SK-N-SH treated with all-trans-retinoic acid at 6 μM for 48 hours (cell line): ENCODE results near the gene MPC2.

Experiments
- ATAC-seq: fragments of 200-7000 bp; cut with Tn5 transposase; 3 replicates; pipeline ENCODE4 v1.9.1; 2020; ENCODE audit warnings: mild to moderate bottlenecking, moderate library complexity
- CSDC2 ChIP-seq: fragments of 250-450 bp; sonication (Bioruptor Pico); IDR thresholded peaks from 2 replicates; pipeline ENCODE4 v1.5.0; 2020; ENCODE audit warnings: mild to moderate bottlenecking, moderate library complexity
- ESRRG ChIP-seq: fragments of 250-450 bp; sonication (Bioruptor Pico); IDR thresholded peaks from 2 replicates; pipeline ENCODE4 v1.6.1; 2021; ENCODE audit warnings: mild to moderate bottlenecking
- GLIS3 ChIP-seq: fragments of 250-450 bp; sonication (Bioruptor Pico); IDR thresholded peaks from 2 replicates; pipeline ENCODE4 v1.5.0; 2020; ENCODE audit warnings: mild to moderate bottlenecking, moderate library complexity
- OSR1 ChIP-seq: fragments of 250-450 bp; sonication (Bioruptor Pico); IDR thresholded peaks from 2 replicates; pipeline ENCODE4 v1.8.0; 2022; ENCODE audit warnings: moderate library complexity, mild to moderate bottlenecking, inconsistent platforms
- PPARA ChIP-seq: fragments of 250-450 bp; sonication (Bioruptor Pico); IDR thresholded peaks from 2 replicates; pipeline ENCODE4 v1.5.0; 2020; ENCODE audit warnings: mild to moderate bottlenecking, borderline replicate concordance
- RARB ChIP-seq: fragments of 250-450 bp; sonication (Bioruptor Pico); IDR thresholded peaks from 2 replicates; pipeline ENCODE4 v1.8.0; 2021; ENCODE audit warnings: mild to moderate bottlenecking, moderate library complexity
- TCF4 ChIP-seq: fragments of 250-450 bp; sonication (Bioruptor Pico); IDR thresholded peaks from 2 replicates; pipeline ENCODE4 v1.8.0; 2021; ENCODE audit warnings: mild to moderate bottlenecking, moderate library complexity, borderline replicate concordance
- TOX ChIP-seq: fragments of 250-450 bp; sonication (Bioruptor Pico); IDR thresholded peaks from 2 replicates; pipeline ENCODE4 v1.8.0; 2021; ENCODE audit warnings: mild to moderate bottlenecking, moderate library complexity, borderline replicate concordance
- ZC3H10 ChIP-seq: fragments of 250-450 bp; sonication (Bioruptor Pico); IDR thresholded peaks from 2 replicates; pipeline ENCODE4 v1.5.1; 2021; ENCODE audit warnings: mild to moderate bottlenecking, moderate library complexity
- ZFP3 ChIP-seq: fragments of 250-450 bp; sonication (Bioruptor Pico); IDR thresholded peaks from 2 replicates; pipeline ENCODE4 v1.5.0; 2020; ENCODE audit warnings: mild to moderate bottlenecking, moderate library complexity
- ZFP30 ChIP-seq: fragments of 450-650 bp; formaldehyde crosslinking; IDR thresholded peaks from 2 replicates; pipeline ENCODE4 v1.5.0; 2022; ENCODE audit warnings: mild to moderate bottlenecking, moderate library complexity
- ZNF565 ChIP-seq: fragments of 450-650 bp; formaldehyde crosslinking; conservative IDR thresholded peaks from 2 replicates; pipeline ENCODE4 v1.5.0; 2020; ENCODE audit warnings: low read depth, mild to moderate bottlenecking, moderate library complexity
- ZNF70 ChIP-seq: fragments of 450-650 bp; formaldehyde crosslinking; IDR thresholded peaks from 2 replicates; pipeline ENCODE4 v1.5.0; 2020; ENCODE audit warnings: mild to moderate bottlenecking, moderate library complexity
- ZNF8 ChIP-seq: fragments of 450-650 bp; formaldehyde crosslinking; IDR thresholded peaks from 2 replicates; pipeline ENCODE4 v1.5.0; 2020; ENCODE audit warnings: mild to moderate bottlenecking, moderate library complexity
- TF ChIP-seq, protein P1 (sequence below): fragments of 250-450 bp; sonication (Bioruptor Pico); IDR thresholded peaks from 2 replicates; pipeline ENCODE4 v1.8.0; 2020; ENCODE audit warnings: mild to moderate bottlenecking, moderate library complexity, borderline replicate concordance
- TF ChIP-seq, protein P2 (sequence below): fragments of 250-450 bp; sonication (Bioruptor Pico); IDR thresholded peaks from 2 replicates; pipeline ENCODE4 v1.5.0; 2020; ENCODE audit warnings: mild to moderate bottlenecking, moderate library complexity
- TF ChIP-seq, protein P3 (sequence below): fragments of 250-450 bp; sonication (Bioruptor Pico); IDR thresholded peaks from 2 replicates; pipeline ENCODE4 v1.8.0; 2021; ENCODE audit warnings: low read depth, mild to moderate bottlenecking, moderate library complexity, borderline replicate concordance
- TF ChIP-seq, protein P4 (sequence below): fragments of 250-450 bp; sonication (Bioruptor Pico); IDR thresholded peaks from 2 replicates; pipeline ENCODE4 v1.5.1; 2021; ENCODE audit warnings: mild to moderate bottlenecking, moderate library complexity

The MPC2 gene

DNA sequence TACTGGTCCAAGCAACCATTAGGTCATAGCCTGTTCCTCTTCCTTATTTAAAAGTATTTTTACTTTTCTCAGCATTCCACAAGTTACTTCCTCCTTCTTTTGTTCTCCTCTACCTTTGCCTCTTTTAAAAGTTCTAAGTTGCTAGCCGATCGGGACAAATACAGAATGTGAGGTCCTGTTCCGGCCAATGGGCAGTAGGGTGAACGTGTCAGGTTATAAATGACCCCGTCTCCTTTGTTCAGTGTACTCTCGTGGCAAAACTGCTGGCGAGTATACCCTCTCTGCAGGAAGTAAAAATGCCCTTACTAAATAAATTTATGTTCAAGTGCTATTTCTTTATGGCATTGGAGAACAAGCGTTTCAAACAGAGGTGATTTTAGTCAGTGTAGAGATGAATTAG, 25.5 kb downstream of the MPC2 start:
- no peak for ATAC-seq
- no peak for TF ChIP-seq ZNF565
- TF ChIP-seq CSDC2 (CRISPR knock-in tag) = no peak
- TF ChIP-seq, protein P1, sequence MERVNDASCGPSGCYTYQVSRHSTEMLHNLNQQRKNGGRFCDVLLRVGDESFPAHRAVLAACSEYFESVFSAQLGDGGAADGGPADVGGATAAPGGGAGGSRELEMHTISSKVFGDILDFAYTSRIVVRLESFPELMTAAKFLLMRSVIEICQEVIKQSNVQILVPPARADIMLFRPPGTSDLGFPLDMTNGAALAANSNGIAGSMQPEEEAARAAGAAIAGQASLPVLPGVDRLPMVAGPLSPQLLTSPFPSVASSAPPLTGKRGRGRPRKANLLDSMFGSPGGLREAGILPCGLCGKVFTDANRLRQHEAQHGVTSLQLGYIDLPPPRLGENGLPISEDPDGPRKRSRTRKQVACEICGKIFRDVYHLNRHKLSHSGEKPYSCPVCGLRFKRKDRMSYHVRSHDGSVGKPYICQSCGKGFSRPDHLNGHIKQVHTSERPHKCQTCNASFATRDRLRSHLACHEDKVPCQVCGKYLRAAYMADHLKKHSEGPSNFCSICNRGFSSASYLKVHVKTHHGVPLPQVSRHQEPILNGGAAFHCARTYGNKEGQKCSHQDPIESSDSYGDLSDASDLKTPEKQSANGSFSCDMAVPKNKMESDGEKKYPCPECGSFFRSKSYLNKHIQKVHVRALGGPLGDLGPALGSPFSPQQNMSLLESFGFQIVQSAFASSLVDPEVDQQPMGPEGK (CRISPR knock-in tag) = no peak
- no peak for TF ChIP-seq TOX
- TF ChIP-seq ZC3H10 (CRISPR knock-in tag) = no peak

DNA sequence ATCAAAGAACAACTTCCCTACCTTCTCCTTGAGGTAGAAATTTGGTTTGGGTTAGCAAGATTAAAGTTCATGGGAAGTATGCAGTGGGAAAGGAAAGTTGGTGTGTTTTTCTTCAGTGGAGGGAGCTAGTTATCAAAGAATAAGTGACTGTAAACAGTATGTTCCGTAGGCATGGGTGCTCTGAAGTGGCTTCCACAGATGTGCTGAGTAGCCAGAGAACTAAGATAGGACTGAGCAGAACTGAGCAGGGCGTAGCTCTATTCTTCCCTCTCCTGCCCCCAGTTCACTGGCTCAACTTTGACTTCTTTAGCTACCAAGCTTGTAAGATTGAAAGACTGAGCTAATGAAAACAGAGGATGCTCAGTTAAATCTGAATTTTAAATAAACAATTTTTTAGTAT, 26.3 kb downstream of the MPC2 start:
- no peak for ATAC-seq
- TF ChIP-seq ZFP30 (CRISPR knock-in tag) (no peak), ZC3H10 (CRISPR knock-in tag) (no peak), GLIS3 (CRISPR knock-in tag) (no peak), OSR1 (CRISPR knock-in tag) (no peak), ESRRG (no peak), ZFP3 (CRISPR knock-in tag) (no peak), PPARA (CRISPR knock-in tag) (no peak)
- TF ChIP-seq, protein P2, sequence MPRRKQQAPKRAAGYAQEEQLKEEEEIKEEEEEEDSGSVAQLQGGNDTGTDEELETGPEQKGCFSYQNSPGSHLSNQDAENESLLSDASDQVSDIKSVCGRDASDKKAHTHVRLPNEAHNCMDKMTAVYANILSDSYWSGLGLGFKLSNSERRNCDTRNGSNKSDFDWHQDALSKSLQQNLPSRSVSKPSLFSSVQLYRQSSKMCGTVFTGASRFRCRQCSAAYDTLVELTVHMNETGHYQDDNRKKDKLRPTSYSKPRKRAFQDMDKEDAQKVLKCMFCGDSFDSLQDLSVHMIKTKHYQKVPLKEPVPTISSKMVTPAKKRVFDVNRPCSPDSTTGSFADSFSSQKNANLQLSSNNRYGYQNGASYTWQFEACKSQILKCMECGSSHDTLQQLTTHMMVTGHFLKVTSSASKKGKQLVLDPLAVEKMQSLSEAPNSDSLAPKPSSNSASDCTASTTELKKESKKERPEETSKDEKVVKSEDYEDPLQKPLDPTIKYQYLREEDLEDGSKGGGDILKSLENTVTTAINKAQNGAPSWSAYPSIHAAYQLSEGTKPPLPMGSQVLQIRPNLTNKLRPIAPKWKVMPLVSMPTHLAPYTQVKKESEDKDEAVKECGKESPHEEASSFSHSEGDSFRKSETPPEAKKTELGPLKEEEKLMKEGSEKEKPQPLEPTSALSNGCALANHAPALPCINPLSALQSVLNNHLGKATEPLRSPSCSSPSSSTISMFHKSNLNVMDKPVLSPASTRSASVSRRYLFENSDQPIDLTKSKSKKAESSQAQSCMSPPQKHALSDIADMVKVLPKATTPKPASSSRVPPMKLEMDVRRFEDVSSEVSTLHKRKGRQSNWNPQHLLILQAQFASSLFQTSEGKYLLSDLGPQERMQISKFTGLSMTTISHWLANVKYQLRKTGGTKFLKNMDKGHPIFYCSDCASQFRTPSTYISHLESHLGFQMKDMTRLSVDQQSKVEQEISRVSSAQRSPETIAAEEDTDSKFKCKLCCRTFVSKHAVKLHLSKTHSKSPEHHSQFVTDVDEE (CRISPR knock-in tag) = no peak
- TF ChIP-seq, protein P1 (CRISPR knock-in tag) = no peak
- TF ChIP-seq, protein P3, sequence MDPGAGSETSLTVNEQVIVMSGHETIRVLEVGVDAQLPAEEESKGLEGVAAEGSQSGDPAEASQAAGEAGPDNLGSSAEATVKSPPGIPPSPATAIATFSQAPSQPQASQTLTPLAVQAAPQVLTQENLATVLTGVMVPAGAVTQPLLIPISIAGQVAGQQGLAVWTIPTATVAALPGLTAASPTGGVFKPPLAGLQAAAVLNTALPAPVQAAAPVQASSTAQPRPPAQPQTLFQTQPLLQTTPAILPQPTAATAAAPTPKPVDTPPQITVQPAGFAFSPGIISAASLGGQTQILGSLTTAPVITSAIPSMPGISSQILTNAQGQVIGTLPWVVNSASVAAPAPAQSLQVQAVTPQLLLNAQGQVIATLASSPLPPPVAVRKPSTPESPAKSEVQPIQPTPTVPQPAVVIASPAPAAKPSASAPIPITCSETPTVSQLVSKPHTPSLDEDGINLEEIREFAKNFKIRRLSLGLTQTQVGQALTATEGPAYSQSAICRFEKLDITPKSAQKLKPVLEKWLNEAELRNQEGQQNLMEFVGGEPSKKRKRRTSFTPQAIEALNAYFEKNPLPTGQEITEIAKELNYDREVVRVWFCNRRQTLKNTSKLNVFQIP (CRISPR knock-in tag) = no peak

DNA sequence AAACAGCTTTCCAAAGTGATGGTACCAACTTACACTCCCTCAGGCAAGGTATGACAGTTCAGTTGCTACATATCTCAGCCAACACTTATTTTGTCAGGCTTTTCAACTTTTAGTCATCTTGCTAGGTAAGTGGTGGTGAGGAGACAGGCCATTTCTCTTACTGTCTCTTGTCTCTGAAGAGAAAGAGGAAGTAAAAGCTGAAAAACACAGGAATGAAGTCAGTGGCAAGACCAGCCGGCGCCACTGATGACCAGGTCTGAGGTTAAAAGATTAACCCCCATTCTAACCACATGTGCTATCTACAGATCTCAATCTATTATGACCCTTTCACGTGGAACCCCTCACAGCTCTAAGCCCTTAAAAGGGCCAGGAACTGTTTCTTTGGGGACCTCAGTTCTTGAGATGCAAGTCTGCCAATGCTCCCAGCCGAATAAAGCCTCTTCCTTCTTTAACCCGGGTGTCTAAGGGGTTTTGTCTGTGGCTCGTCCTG, 27.1 kb downstream of the MPC2 start:
- no peak for TF ChIP-seq PPARA (CRISPR knock-in tag)
- no peak for ATAC-seq

DNA sequence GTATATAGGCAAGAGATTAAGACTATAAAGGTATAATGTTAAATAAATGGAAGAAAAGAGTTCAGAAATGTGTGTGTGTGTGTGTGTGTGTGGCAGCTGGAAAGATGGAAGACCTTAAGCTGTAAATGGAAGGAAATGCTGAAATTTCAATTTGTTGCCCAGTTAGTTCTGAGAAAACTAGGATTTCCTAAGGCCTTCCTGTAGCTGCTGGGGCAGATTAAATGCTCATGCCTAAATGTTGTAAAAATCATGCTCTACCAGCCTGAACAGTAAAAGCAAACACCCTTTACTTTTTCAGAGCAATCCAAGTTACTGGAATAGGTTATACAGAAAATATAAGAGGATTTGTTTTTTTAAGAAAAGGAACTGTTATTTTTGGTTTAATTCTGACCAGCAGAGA, 31.2 kb downstream of the MPC2 start:
- no peak for ATAC-seq
- TF ChIP-seq RARB (CRISPR knock-in tag) (no peak), ZNF8 (CRISPR knock-in tag) (no peak), ZFP3 (CRISPR knock-in tag) (no peak), ZC3H10 (CRISPR knock-in tag) (no peak), CSDC2 (CRISPR knock-in tag) (no peak), GLIS3 (CRISPR knock-in tag) (no peak), TCF4 (no peak), TOX (no peak), ZFP30 (CRISPR knock-in tag) (no peak), ZNF70 (CRISPR knock-in tag) (no peak), ZNF565 (no peak)
- TF ChIP-seq, protein P4, sequence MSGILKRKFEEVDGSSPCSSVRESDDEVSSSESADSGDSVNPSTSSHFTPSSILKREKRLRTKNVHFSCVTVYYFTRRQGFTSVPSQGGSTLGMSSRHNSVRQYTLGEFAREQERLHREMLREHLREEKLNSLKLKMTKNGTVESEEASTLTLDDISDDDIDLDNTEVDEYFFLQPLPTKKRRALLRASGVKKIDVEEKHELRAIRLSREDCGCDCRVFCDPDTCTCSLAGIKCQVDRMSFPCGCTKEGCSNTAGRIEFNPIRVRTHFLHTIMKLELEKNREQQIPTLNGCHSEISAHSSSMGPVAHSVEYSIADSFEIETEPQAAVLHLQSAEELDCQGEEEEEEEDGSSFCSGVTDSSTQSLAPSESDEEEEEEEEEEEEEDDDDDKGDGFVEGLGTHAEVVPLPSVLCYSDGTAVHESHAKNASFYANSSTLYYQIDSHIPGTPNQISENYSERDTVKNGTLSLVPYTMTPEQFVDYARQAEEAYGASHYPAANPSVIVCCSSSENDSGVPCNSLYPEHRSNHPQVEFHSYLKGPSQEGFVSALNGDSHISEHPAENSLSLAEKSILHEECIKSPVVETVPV (CRISPR knock-in tag) = no peak
- TF ChIP-seq, protein P3 (CRISPR knock-in tag) = no peak
- TF ChIP-seq, protein P2 (CRISPR knock-in tag) = no peak
